Activated T-helper 9 cell treated with anti-CD3 and anti-CD28 coated beads, Interleukin-2, amount 50 U/mL, for 16 hours (primary cell): ENCODE results near the gene PLA2G4D.

Experiments used
- DNase-seq: peaks from one replicate; pipeline ENCODE4 v3.0.0-alpha.2; 2020; ENCODE audit warnings: low read depth

PLA2G4D gene

DNA sequence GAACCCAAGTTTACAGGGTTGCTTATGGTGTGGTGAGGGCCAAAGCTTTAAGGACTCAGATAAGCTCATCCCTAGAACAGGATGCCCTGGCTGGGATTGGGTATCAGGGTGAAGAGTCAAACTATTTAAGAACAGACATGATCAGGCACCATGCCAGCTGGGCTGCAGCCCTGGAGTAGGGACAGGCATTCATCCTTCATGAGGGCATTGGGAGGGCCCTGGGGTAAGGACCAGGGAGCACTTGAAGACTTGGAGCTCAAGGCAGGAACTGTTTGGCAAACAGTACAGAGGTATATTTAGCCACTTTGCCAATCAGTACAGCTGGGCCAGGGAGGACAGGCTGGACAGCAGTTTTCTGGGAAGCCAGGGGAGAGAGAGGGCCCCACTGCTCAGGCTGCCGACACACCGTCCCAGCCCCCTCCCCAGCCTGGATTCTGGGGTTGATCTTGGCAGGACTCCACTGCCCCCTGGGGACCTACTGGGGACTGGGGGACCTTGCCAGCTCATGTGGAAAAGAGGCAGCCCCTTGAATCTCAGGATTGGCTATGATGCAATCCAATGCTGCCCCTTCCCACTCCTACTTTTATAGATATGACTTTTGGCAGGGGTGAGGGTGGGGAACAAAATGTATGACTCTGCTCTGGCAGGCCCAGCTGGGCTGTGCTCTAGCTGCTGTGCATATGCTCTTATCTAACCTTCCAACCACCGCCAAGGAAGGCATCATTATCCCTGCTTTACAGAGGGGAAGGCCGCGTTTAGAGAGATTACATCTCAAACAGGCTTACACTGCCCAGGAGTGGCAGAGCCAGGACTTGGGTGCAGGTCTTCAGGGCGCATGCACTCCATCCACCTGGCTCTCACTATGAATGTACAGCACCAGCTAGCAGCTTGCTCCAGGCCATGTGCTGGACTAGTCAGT, 75.8 kb downstream of the PLA2G4D start:
- no peak for DNase-seq
